NCI-H2029 treated with DMSO at 0.1 percent for 48 hours (cell line): ENCODE data around the gene EIF4A3.

ENCODE experiments used
- DNase-seq: peaks from one replicate; lab custom pipeline; 2025; lab: John Stamatoyannopoulos, UW

The EIF4A3 gene

DNA sequence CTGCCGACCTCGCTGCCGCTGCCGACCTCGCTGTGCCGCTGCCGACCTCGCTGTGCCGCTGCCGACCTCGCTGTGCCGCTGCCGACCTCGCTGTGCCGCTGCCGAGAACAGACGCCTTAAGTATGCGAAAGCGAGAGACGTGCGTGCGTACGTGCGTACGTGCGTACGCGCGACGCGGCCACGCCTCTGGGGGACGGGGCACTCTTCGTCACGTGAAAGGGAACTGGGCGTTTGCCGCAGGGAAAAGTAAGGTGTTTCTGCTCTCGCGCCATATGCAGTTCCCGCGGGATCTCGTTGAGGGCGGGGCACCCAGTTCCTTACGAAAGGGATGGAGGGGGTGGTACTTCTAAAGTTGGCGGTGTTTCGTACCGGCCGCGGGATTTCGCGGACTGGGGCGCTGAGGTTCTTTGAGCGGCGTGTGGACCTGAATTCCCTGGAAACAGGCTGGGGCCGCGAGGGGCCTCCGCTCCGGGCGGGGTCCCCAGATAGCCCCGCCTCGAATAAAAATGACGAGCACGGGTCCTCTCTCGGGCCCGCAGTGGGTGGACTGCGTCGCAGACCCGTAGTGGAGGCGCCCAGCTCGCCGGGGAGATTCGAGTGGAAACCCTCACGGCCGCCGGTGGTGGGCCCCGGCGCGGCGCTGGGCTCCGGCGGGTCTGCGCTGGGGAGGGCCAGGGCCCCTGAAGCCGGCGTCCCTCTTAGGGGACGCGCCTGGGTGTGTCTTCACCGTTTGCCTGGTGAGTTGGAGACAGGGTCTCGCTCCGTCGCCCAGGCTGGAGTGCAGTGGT is at the start of gene EIF4A3:
TSS of gene EIF4A3 (minus strand) at position 94 of the 788 bp plus-strand sequence. CDS start 167 bp downstream, outside the sequence.
- DNase-seq, result peak; percentile 83

DNA sequence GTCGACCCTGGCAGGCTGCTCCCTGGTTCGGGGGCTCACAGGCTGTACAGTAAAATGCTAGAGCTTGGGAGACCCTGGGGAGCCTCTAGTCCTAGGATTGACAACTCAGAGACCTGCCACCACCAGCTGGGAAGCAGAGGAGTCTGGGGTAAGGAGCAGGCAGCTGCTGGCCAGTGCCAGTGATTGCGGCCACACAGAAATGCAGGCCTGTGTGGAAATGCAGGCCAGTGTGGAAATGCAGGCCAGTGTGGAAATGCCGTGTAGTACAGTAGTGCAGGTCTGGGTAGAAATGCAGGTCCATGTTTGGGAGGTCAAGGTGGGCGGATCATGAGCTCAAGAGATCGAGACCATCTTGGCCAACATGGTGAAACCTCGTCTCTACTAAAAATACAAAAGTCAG is 49.7 kb upstream of the EIF4A3 start:
- no peak for DNase-seq

- DNase-seq, result no peak
These were observed 49.0 kb upstream of the EIF4A3 start for GRCh38 chr17:80195671-80196529.

- no peak for DNase-seq
These were observed 48.2 kb upstream of the EIF4A3 start for GRCh38 chr17:80195141-80195540.

DNA sequence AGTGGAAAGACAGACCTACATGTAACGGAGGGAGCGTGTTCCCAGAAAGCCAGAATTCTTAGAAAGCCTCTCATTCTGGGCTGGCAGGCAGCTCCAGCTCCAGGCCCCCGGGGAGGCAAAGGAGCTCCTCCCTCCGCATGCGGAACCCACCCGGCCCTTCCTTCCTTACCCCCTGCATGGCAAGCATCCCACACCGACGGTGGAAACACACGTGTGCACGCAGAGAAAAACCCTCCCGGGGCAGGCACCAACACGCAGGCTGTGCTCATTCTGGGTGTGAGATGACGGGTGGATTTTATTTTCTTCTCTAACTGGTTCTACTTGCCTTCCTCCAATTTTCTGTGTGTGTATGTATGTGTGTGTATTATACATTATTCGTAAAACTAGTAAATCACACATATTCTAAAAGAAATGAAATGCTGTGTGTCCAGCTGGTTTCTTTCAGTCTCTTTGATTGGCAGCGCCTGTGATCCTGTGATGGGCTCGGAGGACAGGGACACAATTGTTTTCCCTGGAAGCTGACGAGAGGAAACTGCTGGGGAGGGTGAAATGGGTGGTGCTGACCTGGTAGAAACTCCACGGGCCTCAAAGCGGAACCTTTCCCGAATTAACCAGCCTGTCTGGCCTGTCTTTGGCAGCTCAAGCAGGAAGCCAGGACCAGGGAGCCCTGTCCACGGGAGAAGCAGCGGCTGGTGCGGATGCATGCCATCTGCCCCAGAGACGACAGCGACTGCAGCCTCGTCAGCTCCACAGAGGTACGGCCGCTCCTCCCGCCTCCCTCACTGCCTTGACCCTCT is 45.1 kb upstream of the EIF4A3 start:
- DNase-seq, result no peak

- no peak for DNase-seq
These were observed 44.3 kb upstream of the EIF4A3 start for GRCh38 chr17:80191192-80191591.

DNA sequence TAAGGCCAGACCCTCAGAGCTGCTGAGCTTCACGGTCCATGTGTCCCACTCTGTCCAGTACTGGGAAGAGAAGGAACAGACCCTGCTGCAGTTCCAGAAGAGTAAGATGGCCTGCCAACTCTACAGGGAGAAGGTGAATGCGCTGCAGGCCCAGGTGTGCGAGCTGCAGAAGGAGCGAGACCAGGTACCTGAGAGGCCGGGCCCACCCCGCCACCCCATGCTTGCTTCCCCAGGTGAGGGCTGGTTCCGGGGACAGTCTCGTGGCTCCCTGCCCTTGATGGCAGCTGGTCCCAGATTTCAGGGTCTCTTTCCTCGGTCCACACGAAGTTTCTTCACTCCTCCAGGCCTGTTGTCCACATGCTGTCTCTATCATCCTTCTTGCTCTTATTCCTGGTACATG is 43.8 kb upstream of the EIF4A3 start:
- DNase-seq, result no peak

GRCh38 chr17:80189611-80190010 is 42.7 kb upstream of the EIF4A3 start:
- DNase-seq, result no peak

DNA sequence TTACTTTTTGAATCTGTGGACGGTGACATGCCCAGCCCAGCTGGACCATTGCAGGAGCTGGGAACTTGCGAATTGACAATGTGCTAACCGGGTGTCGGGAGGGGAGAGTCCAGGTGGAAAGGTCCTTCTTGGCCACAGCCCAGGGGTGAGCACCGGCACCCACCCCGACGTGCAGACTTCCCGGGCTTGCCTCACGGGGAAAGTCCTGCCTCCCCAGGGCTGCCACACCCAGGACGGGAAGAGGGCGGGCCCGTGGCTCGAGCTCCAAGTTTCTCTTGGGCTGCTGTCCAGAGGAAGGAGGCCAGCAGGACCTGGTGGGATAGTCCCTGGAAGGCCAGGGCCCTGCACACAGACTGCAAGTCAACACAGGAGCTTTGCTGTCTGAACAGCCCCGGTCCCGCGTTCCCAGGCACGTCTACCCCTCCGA is 40.6 kb upstream of the EIF4A3 start:
- DNase-seq, result no peak

- no peak for DNase-seq
These were observed 40.2 kb upstream of the EIF4A3 start for GRCh38 chr17:80187090-80187489.

- no peak for DNase-seq
These were observed 39.0 kb upstream of the EIF4A3 start for GRCh38 chr17:80185968-80186367.

- no peak for DNase-seq
These were observed 37.4 kb upstream of the EIF4A3 start for GRCh38 chr17:80184423-80184714.

GRCh38 chr17:80183581-80184422 is 36.9 kb upstream of the EIF4A3 start:
- DNase-seq, result no peak

DNA sequence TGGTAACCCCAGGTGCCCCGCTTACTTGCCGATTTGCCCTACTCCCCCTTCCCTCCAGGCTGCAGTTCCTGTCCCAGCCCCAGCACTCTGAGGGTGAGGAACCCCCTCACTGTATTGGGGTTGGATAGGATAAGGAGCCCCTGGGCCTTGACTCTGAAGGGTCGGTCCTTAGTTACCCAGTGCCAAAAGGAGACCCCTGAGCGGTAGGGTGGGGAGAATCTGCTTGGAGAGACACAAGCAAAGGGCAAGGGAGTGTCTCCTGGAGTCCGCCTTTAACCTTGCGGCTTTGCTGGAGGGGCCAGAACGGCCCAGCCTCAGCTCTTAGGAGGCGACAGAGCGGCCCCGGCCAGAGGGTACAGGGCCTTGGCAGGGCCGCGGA is 35.9 kb upstream of the EIF4A3 start:
- no peak for DNase-seq

DNA sequence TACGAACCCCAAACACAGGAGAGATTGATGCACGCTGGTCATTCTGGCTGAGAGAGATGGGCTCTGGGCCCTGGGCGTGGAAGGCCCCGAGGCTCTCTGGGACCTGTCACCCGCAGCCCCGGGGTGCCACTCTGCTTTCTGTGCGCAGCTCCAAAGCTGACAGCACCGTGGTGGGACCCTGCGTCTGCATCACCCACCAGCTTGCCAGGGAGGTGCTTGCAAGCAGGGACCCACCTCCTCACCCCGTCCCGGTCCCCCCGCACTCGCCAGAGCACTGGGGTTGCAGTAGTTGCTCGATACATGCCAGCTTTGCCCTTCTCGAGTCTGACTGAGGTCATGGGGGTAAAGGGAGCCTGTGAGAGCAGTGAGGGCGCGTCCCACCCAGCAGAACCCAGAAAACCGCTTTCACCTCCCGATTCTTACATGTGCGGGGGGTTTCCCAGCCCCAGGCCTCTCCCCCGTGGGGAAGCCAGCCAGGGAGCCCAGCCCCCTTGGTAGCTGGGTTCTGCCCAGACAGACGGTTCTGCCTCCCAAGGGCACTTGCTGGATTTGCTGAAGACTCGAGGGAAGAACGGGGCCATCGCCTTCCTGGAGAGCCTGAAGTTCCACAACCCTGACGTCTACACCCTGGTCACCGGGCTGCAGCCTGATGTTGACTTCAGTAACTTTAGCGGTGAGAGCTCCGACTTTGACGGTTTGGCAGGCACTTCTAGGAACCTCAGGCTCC is 35.4 kb upstream of the EIF4A3 start:
- no peak for DNase-seq

- no peak for DNase-seq
These were observed 34.5 kb upstream of the EIF4A3 start for GRCh38 chr17:80181431-80181830.

- DNase-seq, result no peak
These were observed 33.3 kb upstream of the EIF4A3 start for GRCh38 chr17:80180192-80180591.

- no peak for DNase-seq
These were observed 31.2 kb upstream of the EIF4A3 start for GRCh38 chr17:80177986-80178595.

- DNase-seq, result no peak
These were observed 29.8 kb upstream of the EIF4A3 start for GRCh38 chr17:80176757-80177156.

DNA sequence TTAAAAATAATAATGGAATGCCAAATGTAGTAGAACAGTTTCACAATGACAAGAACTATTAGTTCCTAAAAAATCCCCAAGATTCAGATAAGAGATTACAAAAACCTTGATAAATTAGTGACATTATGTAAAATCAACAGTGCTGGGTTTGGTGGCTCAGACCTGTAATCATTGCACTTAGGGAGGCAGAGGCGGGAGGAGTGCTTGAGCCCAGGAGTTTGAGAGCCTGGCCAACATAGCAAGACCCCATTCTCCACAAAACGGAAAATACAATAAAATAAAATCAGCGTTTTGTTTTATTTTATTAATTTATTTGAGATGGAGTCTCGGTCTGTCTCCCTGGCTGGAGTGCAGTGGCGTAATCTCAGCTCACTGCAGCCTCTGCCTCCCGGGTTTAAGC is 27.0 kb upstream of the EIF4A3 start:
- DNase-seq, result no peak

DNA sequence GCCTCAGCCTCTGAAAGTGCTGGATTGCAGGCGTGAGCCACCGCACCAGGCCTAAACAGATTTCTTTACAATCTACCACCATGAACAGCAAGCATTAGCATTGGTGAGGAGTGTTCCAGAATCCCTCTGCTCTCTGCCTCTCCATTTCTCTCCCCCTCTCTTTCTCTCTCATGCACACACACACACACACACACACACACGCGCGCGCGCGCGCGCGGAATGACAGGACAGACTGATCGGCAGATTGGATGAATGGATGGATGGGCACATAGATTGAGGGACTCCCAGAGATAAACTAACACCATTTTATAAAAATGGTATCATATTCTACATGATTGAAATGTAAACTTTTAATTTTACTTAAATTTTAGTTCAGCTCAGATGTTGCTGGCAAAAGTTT is 26.2 kb upstream of the EIF4A3 start:
- DNase-seq, result no peak
